HuH-7.5 (cell line): ENCODE measurements around the gene RNF4.
"Not testable (repeated sequence)": the region's sequence is repeated elsewhere in the genome, so short reads cannot be mapped to it uniquely, and the experiment has no call there.

Experiments used
- DNase-seq: peaks from one replicate; pipeline ENCODE4 v3.0.0; 2011; ENCODE audit warnings: low spot score

RNF4 gene, protein sequence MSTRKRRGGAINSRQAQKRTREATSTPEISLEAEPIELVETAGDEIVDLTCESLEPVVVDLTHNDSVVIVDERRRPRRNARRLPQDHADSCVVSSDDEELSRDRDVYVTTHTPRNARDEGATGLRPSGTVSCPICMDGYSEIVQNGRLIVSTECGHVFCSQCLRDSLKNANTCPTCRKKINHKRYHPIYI

DNA sequence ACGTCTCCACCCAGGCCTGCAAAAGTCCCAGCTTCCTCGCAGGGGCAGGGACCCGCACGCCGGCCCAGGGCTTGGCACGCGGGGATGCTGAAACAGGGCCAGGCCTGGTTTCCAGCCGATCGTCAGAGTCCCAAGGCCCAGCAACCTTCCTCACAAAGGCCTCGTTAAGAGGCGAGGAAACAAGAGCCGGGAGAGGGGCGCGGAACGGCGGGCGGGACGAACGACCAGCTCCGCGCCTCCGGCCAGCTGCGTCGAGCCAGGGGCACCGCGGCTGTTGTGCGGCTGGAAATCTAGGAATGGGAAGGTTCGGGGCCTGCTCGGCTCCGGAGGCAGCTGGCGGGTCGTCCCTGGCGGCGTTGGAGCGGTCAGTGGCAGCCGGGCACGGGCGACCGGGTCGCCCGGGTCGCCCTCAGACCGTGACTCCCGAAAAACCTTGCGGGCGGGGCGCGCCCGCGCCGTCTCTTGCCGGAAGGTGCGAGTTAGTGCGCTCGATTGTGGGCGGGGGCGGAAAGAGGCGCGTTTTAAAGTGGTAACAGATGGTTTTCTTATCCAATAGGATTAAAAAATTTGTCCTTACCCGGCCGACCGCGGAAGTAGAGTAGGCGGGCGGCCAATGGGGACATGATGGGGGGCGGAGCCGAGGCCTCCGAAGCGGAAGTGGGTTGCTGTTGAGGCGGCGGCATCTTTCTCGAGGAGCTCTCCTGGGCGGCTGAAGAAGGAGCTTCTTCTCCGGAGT, at the start of gene RNF4:
Gene RNF4, plus strand, starts transcription at position 651 of the 736 bp plus-strand sequence. CDS start 21,388 bp downstream, outside the sequence.
- peak; percentile 99 for DNase-seq

DNA sequence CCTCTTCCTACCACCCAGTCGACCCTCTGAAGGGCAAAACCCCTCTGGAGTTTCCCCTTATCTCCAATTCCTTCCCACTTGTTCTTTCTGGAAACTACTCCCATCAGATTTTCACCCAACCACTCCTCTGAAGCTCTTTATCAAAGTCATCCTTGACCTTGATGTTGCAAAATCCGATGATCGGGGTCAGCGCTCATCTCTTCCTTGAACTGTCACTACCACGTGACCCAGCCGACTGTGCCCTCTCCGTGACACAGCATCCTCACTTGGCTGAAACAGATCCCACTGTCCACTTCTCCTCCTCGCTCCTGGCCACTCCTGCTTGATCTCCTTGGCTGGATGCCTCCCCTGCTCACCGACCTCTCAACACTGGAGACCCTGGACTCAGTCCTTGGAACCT, 49.1 kb upstream of the RNF4 start:
- DNase-seq: no peak

DNA sequence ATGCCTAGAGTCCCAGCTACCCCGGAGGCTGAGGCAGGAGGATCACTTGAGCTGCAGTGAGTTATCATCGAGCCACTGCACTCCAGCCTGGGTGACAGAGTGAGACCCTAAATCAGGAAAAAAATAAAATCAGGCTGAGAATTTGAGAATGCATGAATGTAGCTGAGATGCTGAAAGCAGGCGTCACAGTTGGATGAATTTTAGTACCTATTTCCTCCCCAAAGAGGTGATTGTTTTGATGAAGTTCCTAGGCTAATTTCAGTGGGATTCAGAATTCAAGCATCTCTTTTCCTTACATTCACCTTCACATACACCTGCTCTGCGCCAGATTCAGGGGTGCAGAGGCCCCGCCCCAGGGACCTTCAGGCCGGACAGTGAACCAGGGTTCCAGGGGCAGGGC, 47.0 kb upstream of the RNF4 start:
- no peak for DNase-seq

DNA sequence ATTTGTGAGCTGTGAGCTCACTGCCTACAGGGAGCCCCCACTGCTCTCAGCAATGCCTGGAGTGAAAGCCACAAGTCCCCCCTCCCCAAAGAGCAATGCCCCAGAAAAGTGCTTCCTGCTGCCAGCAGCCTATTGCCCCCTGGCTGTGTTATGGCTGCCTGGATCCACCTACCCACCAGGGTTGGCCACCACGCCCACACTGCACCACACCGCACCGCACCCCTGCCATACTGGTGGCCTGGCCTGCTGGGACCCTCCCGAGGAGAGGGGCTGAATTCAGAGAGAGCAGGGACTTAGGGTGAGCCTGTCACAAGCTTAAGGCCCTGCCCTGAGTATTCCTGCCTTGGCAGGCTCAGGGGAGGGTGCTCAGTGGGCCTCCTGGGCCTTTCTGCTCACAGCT, 45.8 kb upstream of the RNF4 start:
- no peak for DNase-seq

DNA sequence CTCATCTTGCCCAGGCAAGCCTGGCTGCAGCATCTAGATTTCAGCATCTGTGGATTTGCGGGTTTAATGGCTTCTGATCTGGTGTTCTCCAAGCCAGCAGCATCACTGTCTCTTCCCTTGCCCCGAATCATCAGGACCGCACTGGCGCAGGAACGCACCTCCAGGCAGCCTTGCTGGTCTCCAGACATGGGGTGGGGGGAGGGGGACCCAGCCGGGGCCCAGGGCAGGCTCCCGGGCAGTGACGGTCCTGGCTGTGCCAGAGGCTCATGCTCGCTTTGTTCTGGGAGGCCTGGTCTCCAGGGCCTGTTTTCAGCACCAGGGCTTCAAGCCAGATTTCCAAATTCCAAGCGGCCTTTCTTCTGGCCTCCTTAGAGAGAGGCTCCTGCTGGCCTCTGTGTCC, 45.2 kb upstream of the RNF4 start:
- DNase-seq: no peak

DNA sequence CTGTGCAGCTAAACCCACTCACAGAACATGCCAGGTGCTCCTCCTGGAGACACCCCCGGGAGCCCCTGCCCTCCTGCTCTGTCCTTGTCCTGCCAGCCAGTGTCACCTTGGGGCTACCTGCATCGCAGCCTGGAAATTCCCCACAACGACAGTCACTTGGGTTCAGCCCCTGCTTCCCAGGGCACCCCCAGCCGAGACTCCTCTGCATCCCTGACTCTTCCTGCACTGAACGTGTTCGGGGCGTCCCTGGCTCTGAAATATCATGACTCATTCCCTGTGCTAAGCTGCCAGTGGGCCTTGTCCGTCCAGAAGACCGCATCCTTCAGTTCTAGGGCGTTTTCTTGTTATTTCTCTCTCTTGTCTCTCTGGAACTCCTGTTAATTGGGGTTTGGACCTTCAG, 44.3 kb upstream of the RNF4 start:
- DNase-seq: no peak

DNA sequence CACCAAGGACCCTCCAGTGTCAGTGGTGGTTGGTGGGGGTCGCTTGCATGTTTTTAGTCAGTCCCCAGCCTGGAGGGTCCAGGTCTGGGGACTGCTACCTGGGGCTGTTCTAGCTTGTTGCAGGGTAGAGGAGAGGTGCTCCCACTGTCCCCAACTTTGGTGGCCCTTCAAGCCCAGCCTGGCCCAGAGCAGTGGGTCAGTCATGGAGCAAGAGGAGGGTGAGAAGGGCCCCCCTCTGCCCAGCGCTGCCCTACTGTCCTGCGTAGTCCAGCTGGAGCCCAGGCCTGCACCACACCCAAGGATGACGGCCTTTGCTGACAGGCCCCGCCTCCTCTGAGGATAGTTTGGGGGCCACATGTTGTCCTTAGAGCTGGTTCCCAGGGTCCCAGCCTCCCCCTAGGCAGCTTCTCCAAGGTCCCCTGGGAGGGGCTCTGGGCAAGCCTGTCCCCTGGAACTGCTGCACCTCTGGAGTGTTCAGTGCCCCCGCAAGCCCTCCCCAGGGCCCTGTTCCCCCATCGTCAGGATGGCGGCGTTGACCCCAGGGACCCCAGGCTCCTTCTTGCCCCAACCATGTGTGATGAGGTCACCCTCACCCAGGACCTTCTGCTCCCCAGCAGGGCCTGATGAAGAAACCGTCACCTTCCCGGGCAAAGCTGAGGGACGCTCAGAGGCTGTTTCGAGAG, 43.4 kb upstream of the RNF4 start:
- DNase-seq: no peak

DNA sequence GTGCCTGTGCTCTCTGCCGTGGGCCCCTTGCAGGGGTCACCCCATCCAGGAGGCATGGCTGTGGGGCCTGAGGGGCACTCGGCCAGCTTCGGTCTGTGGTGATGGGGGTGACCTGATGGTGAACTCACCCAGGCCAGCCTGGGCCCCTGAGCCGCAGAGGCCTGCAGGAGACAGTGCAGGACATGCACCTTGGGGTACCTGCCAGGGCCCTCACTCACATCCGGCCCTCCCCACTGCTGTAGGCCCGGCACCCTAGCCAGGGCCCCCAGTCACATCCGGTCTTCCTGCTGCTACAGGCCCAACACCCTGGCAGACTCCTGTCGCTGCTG, 42.9 kb upstream of the RNF4 start:
- no peak for DNase-seq

DNA sequence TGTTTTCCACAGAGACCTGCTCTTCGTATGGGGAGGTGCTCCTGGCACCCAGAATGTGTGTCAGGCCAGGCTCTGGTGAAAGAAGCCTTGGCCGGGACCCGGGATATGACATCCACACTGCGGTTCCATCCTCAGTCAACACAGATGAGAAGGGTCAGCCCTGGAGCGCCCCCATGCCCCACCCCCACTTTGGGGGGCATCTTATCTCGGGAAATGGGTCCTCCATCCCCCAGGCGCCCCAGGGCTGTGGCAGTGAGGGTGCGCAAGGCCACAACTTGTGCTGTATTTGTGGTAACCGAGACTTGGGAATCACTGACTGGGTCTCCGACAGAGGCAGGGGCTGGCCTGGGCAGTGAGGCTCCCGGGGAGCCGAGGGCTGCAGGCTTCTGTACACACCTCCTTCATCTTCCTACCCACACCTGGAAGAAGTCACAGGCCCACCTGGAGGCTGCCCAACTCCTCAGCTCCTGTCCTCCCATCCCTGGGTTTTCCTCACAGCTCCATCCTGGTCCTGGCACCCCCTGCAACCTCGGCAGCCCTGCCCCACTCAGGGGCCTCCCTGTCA, 42.1 kb upstream of the RNF4 start:
- no peak for DNase-seq

DNA sequence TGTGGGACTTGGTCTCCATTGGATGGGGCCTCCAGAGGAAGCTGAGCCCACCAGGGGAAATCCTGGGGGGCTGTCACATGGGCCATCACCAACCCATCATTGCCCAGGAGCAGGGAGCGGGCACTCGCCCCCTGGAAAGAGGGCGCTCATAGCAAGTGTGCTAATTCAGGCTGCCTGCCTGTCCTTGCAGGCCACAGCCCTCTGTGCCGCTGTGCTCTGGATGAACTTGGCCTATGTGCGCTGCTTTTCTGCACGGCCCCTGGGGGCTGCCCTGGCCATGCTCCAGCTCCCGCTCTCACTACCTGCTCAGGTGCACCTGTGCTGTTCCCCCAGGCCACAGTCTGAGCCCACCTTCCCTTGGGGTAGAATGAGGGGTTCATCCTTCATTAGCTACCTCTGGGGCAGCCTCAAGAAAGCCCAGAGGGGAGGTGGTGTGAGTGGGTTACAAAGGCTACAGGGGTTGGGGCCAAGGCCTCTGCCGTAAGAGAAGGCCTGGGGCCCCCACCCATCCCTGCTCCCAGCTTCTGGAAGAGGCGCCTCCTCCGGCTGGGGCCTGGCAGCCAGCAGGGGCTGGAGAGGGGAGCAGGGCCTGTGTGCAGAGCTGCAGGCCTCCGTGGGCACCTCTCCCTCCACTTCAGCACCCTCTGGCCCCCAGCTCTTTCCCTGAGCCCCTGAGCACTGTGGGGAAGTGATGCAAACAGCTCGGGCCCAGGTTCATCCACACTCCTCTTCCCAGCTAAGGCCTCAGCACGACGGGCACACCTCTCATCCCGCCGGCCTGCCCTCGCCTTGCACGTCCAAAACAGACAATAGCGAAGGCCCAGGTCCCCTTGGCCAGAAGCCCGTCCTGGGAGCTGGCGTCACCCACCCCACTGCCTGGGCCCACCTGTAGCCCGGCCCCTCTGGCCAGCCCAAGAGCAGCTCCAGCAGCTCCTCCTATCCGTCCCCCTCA, 41.2 kb upstream of the RNF4 start:
- no peak for DNase-seq

DNA sequence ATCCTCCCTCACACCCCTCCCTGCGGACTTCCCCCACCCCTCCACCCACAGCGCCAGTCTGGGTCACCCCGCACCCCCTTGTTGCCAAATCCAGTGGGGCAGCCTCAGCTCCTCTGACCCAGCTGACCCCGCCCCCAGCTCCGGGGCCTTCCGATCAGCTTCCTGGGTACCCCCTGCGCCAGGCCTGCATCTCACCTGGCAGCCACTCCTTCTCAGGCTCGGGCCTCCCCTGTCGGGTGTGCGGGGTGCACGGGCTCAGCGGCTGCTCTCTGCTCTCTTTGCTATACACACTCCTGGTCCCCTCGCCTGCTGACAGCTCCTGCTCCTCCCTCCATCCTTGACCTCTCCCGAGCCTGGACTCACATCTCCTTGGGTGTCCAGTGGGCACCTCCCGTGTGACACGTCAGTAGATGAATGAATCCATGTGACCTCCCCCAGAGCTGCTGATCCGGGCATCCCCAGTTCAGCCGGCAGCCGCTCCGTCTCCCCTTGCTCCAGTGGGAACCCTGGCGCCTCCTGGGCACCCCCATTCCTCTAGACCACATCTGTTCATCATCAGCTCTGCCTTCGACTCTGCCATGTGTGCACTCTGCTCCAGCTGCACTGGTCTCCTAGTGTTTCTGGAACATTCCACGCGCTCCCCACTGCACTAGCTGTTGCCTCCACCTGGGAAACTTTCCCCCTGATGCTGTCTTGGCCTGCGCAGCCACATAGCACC, 40.3 kb upstream of the RNF4 start:
- DNase-seq: no peak

DNA sequence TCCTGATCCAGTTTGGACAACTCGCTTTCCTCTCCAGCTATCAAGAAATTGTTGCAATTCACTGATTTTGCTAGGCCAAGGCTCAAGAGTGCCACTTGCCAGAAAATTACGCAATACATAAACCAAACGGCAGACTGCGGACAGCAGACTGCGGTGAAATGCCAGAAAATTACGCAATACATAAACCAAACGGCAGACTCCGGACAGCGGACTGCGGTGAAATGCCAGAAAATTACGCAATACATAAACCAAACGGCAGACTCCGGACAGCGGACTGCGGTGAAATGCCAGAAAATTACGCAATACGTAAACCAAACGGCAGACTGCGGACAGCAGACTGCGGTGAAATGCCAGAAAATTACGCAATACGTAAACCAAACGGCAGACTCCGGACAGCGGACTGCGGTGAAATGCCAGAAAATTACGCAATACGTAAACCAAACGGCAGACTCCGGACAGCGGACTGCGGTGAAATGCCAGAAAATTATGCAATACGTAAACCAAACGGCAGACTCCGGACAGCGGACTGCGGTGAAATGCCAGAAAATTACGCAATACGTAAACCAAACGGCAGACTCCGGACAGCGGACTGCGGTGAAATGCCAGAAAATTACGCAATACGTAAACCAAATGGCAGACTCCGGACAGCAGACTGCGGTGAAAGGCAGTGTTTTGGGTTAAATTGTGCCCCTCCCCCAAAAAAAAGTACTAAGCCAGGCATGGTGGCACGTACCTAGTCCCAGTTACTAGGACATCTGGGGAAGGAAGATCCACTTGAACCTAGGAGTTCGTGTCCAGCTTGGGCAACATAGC, 38.8 kb upstream of the RNF4 start:
- not testable (repeated sequence) for DNase-seq

DNA sequence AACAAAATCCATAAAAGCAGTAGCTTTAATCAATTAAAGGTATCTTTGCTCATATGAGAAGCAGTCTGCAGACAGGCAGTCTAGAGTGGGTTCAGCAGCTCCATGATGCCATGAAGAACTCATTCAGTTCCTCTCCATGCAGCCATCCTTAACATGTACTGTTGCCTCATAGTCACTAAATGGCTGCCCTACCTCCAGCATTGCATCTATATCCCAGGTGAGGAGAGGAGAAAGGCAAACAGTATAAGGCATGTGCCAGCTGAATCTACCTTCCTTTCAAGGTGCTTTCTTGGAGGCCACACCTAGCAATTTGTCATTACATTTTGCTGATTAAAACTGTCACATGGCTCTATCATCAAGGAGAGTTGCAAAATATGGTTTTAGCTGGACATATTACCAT, 36.9 kb upstream of the RNF4 start:
- no peak for DNase-seq

DNA sequence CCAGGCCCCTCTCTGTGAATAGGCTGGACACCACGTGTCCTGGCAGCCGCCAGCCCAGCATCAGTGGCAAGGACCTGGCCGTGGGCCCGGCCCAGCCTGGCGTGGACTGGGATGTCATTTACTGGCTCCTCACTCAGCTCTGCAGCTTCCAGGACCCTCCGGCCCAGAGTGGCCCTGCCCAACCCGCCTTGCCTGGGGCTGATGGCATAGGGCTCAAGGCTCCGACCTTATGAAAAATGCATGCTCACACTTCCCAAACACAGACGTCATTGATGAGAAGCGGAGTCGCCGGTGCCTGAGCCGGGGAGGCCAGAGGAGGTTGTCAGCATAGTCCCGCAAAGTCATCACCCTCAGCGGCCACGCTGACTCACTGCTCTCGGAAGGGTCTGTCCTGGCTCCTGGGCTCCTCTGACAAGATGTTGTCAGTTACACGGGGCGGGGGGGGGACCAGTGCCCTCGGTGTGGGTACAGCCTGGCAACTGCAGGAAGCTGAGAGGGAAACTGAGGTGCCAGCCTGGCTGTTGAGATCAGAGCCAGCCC, 35.8 kb upstream of the RNF4 start:
- DNase-seq: no peak

DNA sequence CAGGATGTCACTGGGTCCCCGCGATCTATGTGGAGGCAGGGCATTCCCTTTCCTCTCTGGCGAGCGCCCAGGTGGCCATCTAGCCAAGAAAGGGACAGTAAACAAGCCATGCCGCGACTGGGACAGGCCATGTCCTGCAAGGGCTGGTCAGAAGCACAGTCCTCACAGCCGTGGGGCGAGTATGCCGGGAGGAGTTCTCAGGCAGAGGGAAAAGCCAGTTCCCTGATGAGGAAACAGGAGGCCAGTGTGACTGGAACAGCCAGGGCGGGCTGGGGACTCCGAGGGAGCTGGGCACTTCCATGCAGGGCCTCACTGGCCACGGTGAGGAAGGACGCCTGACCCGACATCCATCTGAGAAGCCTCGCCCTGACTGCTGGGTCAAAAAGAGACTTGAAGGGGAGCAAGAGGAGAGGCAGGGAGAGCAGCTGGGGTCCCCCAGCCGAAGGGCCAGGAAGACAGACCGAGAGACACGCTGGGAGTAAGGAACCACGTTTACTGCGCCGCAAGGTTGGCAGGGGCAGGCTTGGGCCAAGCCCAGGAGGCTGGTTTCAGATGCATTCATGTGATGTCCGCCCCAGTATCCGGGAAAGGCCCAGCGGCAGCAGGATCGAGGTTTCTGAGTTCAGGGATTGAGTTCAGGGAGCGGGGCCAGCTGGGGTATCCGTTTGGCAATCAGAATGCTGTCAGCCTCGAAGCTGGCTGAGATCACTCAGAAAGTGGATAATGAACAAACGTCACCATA, 35.1 kb upstream of the RNF4 start:
- no peak for DNase-seq

DNA sequence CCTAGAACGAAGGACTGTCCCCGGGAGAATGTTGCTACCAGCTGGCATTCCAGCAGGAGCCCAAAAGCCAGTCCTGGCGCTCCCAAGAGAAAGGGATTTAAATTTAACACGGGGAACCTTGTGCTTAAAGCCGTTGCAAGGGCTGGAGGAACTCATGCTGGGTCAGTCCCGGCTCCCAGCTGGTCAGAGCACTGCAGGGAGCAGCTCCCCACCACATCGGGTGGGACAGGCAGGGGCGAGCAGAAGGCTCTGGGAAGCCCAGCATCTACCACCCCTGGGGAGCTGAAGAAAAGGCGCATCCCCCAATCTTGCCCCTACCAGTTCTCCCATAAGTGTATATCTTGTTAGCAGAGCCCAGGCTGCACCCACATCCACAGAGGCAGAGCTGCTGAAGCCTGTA, 34.5 kb upstream of the RNF4 start:
- DNase-seq: no peak

DNA sequence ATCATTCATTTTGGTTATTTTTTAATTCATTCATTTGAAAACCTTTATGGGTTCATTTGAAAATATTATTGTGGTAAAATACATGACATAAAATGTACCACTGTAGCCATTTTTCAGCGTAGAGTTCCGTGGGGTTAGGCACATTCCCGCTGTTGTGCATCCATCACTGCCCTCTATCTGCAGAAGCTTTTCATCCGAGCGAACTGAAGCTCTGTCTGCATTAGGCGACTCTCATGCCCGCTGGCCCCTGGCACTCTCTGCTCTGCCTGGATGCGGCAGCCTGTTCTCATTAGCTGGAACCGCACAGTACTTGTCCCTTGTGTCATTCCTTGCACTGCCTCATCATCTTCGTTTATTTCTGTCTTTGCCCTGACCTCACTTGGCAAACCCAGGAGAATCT, 32.6 kb upstream of the RNF4 start:
- DNase-seq: no peak

DNA sequence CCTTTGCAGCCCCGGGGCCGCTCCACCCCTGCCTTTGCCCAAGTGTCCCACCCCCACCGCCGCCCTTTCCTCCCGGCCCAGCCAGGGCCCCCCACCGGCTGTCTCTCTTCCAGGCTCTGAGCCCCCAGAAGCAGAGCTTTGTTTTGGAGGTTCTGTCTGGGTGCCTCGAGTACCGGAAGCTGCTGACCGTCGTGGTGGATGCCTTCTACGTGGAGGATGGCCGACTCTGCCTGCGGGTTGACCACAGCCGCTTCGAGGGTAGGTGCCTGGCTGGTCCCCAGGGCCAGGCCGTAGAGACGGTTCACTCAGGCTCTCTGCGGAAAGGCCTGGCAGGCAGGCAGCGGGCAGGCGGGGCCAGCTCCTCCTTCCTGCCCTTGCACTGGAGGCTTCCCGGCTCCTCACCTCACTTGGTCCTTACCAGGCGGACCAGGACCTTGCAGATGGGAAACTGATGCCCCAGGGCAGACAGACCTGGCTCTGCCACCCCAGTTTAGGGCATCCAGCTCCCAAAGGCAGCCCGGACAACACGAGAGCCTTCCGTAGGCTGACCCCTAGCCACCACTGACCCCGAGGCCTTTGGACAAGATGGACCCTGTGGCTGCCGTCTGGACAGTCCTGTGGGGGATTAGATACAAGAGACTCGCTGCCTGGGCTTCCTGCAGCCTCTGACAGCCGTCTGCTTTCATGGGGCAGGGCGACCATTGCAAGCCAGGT, 32.0 kb upstream of the RNF4 start:
- DNase-seq: no peak
